HG03097 (cell line): ENCODE results near the gene PCDHA11.

Experiments
- ATAC-seq: cut with Tn5 transposase; IDR thresholded peaks from one replicate; pipeline ENCODE4 v1.9.1; 2021; ENCODE audit not compliant: unreplicated experiment, low FRiP score

Gene PCDHA11

DNA sequence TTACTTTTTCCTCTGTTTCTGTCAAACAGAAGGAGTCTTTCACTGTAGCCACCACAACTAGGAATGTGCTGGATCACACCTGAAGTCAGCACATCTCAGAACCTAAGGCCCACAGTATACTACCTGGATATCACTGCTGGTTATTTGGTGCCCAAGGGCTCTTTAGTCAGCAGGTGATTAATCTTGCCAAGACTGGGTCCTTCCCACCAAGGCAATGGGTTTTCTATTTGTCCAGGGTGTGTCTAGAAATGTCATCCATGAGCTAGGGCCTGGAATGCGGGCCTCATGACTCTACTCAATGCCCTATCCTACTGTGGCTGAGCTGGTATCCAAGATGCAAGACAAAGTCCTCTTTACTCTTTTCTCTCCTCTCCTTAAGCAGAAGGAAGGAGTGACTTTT, 47.6 kb downstream of the PCDHA11 start:
- no peak for ATAC-seq
